ENCODE data around the gene APLP2.

GRCh38 chr11:130156108-130157022, 86.7 kb downstream of the APLP2 start:
- TF ChIP-seq EZH2 (IDR thresholded peaks at IDR 0.05; ENCODE audit: low read depth) = no peak
- TF ChIP-seq CTCF (conservative IDR thresholded peaks at IDR 0.05) = no peak

Measured in PC-9 (cell line).